SJCRH30 (cell line): Measurements from ENCODE around the gene FAIM2. TPM values are rescaled to one million over a fixed set of nuclear protein-coding genes. Genes with fewer than 3 reads are reported as not detected.

Experiments
- DNase-seq, 2 experiments: peaks; one replicate each; pipeline ENCODE4 v3.0.0-alpha.2; 2015 to 2020
- H3K27ac ChIP-seq: fragments of 250-450 bp; sonication (Bioruptor Pico); 2 replicates; pipeline ENCODE4 v1.5.1; 2020; ENCODE audit warnings: mild to moderate bottlenecking, moderate library complexity
- H3K27me3 ChIP-seq: fragments of 250-450 bp; sonication (Bioruptor Pico); 2 replicates; pipeline ENCODE4 v1.5.1; 2020; ENCODE audit warnings: mild to moderate bottlenecking, moderate library complexity
- H3K36me3 ChIP-seq: fragments of 250-450 bp; sonication (Bioruptor Pico); 2 replicates; pipeline ENCODE4 v1.5.1; 2020; ENCODE audit warnings: mild to moderate bottlenecking, moderate library complexity
- H3K4me1 ChIP-seq: fragments of 250-450 bp; sonication (Bioruptor Pico); 2 replicates; pipeline ENCODE4 v1.5.1; 2020; ENCODE audit warnings: mild to moderate bottlenecking, moderate library complexity
- H3K4me3 ChIP-seq: fragments of 250-450 bp; sonication (Bioruptor Pico); 2 replicates; pipeline ENCODE4 v1.5.1; 2020; ENCODE audit warnings: mild to moderate bottlenecking, moderate library complexity
- H3K9me3 ChIP-seq: fragments of 250-450 bp; sonication (Bioruptor Pico); replicated peaks from 2 replicates; pipeline ENCODE4 v1.5.1; 2020; ENCODE audit warnings: mild to moderate bottlenecking, moderate library complexity
- total RNA-seq: library from RNA; depleted of rRNA; stranded (reverse); fragments of >200 nt; shearing (Covaris generic); gene quantifications from 2 replicates; pipeline ENCODE4 v1.2.3, GENCODE V29; 2014

Gene FAIM2
- total RNA-seq, 1 experiment from 2014 or later = 0.67 TPM

DNA sequence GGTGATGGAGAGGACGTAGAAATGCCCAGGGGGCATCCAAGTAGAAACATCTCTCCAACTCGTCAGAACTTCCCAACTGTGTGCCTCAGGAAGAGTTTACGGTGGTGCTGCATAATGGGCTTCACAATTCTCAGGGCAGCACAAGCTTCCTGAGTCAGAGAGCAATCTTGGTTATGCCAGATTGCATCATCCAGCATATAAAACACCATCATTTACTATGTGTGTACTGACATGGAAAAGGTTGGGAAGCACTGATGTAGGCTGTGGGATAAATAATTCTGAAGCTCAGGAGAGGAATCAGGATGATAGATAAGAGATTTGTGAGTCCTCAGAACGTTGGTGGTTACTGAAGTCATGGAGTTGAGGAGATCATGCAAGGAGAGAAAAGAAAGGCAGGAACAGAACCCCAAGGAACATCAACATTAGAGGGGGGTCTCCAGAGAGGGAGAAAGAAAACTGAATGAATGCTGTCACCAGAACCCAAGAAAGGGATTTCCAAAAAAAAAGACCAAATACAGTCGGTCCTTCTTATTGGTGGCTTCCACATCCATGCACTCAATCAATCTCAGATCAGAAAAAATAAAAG lies 70.8 kb downstream of the FAIM2 start:
- H3K36me3 ChIP-seq = no peaks in the 10 kb centered on the region
- H3K9me3 ChIP-seq = no peaks in the 10 kb centered on the region
- no peak overlapping the region for H3K4me3 ChIP-seq
- peaks cover 4% of the 10 kb centered on the region for H3K4me1 ChIP-seq
- H3K27me3 ChIP-seq = no peaks in the 10 kb centered on the region
- no peak overlapping the region for H3K27ac ChIP-seq
- DNase-seq = no peak

DNA sequence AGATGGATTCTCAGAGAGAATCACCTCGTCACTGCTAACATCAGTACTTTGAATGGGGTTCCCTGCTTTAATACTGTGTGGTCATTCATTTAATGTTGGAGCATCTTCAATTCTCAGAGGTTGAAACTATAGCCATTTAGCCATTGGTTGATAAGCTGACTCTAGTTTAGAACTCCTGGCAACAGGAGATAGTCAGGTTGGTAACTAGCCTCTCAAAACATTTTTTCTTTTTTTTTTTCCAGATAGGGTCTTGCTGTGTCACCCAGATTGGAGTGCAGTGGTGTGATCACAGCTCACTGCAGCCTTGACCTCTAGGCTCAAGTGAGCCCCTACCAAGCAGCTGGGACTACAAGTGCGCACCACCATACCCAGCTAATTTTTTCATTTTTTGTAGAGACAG lies 72.0 kb downstream of the FAIM2 start:
- H3K36me3 ChIP-seq = no peaks in the 10 kb centered on the region
- H3K4me3 ChIP-seq = no peak overlapping the region
- no peaks in the 10 kb centered on the region for H3K9me3 ChIP-seq
- peaks cover 4% of the 10 kb centered on the region for H3K4me1 ChIP-seq
- DNase-seq = no peak
- H3K27ac ChIP-seq = no peak overlapping the region
- H3K27me3 ChIP-seq = no peaks in the 10 kb centered on the region

DNA sequence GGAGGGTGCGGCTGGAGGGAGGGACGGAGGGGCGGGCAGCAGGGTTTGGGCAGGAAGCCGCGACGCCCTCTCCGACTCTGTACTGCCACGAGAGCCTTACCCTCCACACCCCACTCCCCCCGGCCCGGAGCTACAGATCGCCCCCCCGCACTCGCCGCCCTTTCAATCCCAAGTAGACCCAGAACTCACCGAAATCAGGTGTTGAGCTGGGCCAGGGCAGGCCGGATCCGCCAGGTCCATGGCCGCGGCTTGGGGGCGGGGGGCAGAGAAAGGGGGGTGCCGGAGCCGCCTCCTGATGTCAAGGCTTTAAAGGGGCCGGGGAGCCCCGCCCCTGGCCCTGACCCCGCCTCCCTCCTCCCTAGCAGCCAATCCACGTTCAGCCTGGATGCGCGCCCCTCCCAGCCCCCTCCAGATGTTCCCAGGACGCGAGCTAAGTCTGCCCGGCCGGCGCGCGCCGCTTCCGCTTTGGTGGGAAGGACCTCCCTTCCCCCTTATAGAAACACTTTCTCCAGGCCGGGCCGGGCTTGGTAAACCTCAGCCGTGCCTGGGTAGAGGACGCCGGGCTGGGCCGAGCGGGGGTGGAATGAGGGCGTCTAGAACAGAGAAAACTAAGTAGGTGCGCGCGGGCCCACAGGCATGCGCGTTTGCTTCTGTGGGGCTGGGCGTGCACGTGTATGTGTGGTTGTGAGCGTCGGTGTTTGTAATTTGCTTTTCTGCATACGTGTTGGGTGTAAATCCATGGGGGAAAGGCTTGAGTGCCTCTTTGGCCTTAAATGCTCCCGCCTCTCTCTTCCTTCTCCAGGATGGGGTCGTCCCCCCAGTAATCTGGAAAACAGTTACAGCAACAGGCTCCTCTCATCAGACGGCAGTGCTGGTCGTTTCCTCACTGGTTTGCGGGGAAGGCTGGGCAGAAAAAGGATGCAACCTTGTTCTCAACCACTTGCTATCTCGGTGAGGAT lies 75.3 kb downstream of the FAIM2 start, which contains the start of gene NCKAP5L:
Gene NCKAP5L, minus strand, starts transcription at position 281 of the 959 bp plus-strand sequence. CDS start 24,369 bp downstream, outside the sequence.
- H3K4me1 ChIP-seq = peaks cover 24% of the 10 kb centered on the region

DNA sequence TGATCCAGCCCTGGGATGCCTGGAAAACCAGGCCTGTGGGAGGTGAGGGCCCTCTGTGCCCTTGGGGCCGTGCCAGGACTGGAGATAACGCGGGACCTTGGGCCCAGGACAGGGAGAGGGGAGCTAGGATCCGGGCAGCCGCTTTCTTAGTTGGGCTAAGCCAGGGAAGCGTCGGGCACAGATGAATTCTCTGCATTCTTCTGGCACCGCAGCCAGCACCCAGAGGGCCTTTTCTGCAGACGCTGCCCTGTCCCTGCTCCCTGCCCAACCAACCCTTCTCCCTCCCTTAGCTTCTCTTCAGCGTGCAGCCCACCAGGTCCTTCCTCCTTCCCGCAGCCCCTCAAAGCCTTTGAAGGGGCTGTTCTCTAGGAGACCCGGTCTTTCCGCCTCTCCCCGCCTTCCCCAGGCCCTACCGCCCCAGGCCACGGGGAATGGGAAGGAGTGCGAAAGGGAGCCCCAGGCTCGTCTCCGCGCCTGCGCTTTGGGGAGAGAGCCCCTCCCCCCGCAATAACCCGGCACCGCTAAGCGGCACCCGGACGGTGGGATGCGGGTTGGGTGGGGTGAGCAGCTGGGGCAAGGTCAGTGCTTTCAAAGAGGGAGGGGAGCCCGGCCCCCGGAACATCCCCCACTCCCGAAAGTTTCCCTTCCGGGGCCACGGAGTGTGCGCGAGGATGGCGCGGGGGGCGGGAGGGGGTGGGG lies 76.2 kb downstream of the FAIM2 start:
- no peaks in the 10 kb centered on the region for H3K9me3 ChIP-seq
- H3K27me3 ChIP-seq = no peaks in the 10 kb centered on the region
- H3K27ac ChIP-seq = peak overlapping the region; percentile 92
- peak; percentile 92 to 95 for DNase-seq
- H3K4me3 ChIP-seq = peak overlapping the region; percentile 82
- peaks cover 24% of the 10 kb centered on the region for H3K4me1 ChIP-seq
- H3K36me3 ChIP-seq = peaks cover 20% of the 10 kb centered on the region

More for the DNA sequence above, 75.3 kb downstream of the FAIM2 start, which contains the start of gene NCKAP5L:
- H3K4me3 ChIP-seq = peak within 1 kb of the TSS; percentile 82
- peaks cover 16% of the 10 kb centered on the region; the same call in 1 of the 2 replicates for H3K36me3 ChIP-seq
- H3K9me3 ChIP-seq = no peaks in the 10 kb centered on the region
- H3K27me3 ChIP-seq = no peaks in the 10 kb centered on the region
- peak; percentile 99 for DNase-seq
- peak within 1 kb of the TSS; percentile 92 for H3K27ac ChIP-seq

- Histone ChIP-seq H3K9me3 (no peaks in the 10 kb centered on the region), H3K27ac (peak overlapping the region; percentile 92), H3K4me3 (peak overlapping the region; percentile 82), H3K4me1 (peaks cover 24% of the 10 kb centered on the region), H3K27me3 (no peaks in the 10 kb centered on the region), H3K36me3 (peaks cover 26% of the 10 kb centered on the region)
- DNase-seq = no peak
Measured at GRCh38 chr12:49827051-49827400, 76.7 kb downstream of the FAIM2 start.

DNA sequence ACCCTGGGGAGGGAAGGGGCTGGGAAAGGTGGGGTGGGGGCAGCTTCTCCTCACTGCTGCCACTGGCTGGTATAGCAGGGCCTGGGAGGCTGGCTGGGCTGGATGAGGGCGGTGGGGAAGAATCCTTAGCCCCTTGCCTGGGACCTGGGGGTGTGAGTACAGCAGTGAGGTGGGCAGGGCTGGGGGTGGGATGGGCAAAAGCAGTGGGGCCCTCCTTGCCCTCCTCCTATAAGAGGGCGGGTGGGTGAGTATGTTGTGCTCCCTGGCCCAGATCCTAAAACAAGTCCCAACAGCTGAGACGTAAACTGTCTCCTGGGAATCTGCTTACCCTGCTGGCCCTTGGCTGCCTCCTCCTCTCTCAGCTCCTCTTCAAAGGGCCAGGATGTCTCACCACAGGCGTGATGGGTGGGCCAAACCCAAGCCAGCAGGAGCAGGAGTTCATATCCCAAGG lies 77.7 kb downstream of the FAIM2 start:
- Histone ChIP-seq H3K27ac (peak overlapping the region; percentile 92), H3K4me1 (peaks cover 24% of the 10 kb centered on the region), H3K4me3 (peak overlapping the region; percentile 82), H3K27me3 (no peaks in the 10 kb centered on the region), H3K36me3 (peaks cover 33% of the 10 kb centered on the region), H3K9me3 (no peaks in the 10 kb centered on the region)
- DNase-seq = peak; percentile 98

DNA sequence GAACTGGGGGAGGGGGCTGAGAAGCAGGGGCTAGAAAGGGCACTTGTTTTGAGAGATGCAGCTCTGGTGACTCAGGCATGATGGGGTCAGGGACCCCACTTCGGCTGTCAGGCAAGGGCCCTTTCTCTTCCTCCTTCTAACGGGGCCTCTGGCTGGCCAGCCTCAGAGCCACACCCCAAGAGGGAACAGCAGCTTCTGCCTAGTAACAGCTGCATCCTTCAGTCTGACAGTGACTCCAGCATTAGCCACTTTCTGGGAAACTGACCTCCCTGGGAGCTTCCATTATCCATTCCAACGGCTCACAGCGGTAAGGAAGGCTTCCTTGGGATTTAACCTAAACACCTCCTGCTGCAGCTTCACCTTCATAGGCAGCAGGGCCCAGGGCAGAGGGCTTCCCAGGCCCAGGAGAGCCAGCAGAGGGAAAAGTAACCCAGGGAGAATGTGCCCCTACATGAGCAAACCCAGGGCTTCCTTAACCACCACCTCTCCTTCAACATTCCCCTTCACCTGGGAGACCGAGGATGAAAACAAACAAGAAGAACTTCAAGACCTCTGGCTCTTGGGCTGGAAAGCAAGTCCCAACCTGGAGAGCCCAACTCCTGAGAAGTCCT lies 78.2 kb downstream of the FAIM2 start:
- peak overlapping the region; percentile 92 for H3K27ac ChIP-seq

GRCh38 chr12:49824895-49825294 lies 78.8 kb downstream of the FAIM2 start:
- peaks cover 38% of the 10 kb centered on the region for H3K36me3 ChIP-seq
- peak in 1 of 2 experiments; percentile 41 for DNase-seq
- H3K27me3 ChIP-seq = no peaks in the 10 kb centered on the region
- H3K9me3 ChIP-seq = no peaks in the 10 kb centered on the region
- peaks cover 24% of the 10 kb centered on the region for H3K4me1 ChIP-seq
- peak overlapping the region; percentile 82 for H3K4me3 ChIP-seq
- peak overlapping the region; percentile 92 for H3K27ac ChIP-seq

More for the DNA sequence above, 78.2 kb downstream of the FAIM2 start:
- DNase-seq = peak; percentile 88 to 94
- Histone ChIP-seq H3K36me3 (peaks cover 37% of the 10 kb centered on the region), H3K9me3 (no peaks in the 10 kb centered on the region), H3K4me3 (peak overlapping the region; percentile 82), H3K4me1 (peaks cover 24% of the 10 kb centered on the region), H3K27me3 (no peaks in the 10 kb centered on the region)

DNA sequence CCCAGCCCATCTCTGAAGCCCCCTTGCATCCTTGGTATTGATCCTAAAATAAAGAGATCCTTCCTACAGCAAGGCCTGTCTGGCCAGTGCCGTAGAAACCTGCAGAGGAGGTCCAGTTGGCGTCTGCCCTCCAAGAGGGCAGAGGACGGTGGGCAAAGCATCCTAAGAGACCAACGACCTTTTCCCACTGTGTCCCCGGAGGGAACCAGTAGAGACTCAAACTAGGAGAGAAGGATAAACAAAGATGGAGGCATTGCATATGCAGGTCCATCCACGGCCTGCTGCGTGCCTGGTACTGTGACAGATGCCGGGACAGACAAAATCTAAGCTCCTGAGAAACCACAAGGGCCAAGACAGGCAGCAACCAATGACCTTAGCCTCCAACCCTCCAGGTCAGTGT lies 79.3 kb downstream of the FAIM2 start:
- Histone ChIP-seq H3K27ac (peak overlapping the region; percentile 92), H3K9me3 (no peaks in the 10 kb centered on the region), H3K36me3 (peaks cover 43% of the 10 kb centered on the region), H3K4me1 (peaks cover 24% of the 10 kb centered on the region), H3K27me3 (no peaks in the 10 kb centered on the region), H3K4me3 (no peak overlapping the region)
- no peak for DNase-seq

- Histone ChIP-seq H3K36me3 (peaks cover 45% of the 10 kb centered on the region), H3K4me3 (no peak overlapping the region), H3K9me3 (no peaks in the 10 kb centered on the region), H3K4me1 (peaks cover 20% of the 10 kb centered on the region), H3K27ac (no peak overlapping the region), H3K27me3 (no peaks in the 10 kb centered on the region)
- DNase-seq = no peak
Measured at GRCh38 chr12:49823951-49824350, 79.7 kb downstream of the FAIM2 start.

DNA sequence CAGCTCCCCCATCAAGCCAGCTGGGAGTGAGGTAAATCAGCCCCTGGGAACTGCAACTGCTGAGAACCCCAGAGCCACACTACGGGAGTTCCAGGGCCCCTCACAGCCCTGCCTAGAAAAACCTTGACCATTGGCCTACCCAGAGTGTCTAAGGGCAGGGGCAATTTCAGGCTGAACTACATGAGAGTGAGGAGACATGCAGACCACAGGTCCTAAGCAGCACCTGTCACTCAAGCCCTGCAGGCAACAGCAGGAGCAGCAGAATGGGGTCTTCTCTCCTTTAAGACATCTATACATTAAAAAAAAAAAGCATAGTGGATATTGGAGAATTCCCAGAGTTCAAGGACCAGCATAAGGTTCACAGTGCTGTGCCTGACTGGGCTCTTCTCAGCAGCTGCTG lies 80.3 kb downstream of the FAIM2 start:
- Histone ChIP-seq H3K27ac (no peak overlapping the region), H3K36me3 (peaks cover 45% of the 10 kb centered on the region), H3K4me1 (peaks cover 20% of the 10 kb centered on the region)

DNA sequence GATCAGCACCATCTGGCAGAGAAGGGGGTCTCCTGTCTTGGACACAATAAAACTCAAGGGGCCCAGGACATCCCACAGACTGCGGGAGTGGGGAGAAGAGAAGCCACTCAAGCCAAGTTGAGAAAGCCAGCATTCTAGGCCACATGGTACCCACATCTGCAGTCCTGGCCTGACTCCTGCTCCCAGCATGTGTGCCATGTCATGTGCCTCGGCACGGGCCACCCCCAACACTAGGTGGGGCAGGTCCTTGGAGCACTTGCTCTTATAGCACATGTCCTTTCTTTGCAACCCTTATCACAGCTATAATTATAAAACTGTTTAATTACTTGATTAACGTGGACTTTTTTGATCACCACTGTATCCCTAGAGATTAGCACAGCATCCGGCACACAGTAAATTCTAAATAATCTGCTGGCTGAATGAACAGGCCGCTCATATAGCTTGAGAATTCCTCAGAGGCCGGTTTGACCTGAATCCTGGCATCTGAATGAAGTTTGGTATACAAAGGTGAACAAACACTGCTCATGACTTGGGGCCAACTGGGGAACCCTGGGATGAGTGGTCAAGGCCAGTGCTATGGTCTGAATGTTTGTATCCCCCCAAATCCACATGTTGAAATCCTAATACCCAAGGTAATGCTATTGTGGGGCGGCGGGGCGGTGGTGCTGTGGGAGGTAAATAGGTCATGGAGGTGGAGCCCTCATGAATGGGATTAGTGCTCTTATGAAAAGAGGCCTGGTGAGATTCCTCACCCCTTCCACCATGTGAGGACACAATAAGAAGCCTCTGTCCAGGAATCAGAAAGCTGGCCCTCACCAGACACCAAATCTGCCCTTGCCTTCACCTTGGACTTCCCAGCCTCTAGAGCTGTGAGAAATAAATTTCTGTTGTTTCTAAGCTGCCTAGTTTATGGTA lies 82.1 kb downstream of the FAIM2 start:
- no peak for DNase-seq
- Histone ChIP-seq H3K27me3 (no peaks in the 10 kb centered on the region), H3K36me3 (peaks cover 45% of the 10 kb centered on the region), H3K4me3 (no peak overlapping the region), H3K9me3 (no peaks in the 10 kb centered on the region), H3K4me1 (peaks cover 20% of the 10 kb centered on the region), H3K27ac (no peak overlapping the region)

More for the DNA sequence above, 80.3 kb downstream of the FAIM2 start:
- DNase-seq = no peak
- no peaks in the 10 kb centered on the region for H3K27me3 ChIP-seq
- H3K4me3 ChIP-seq = no peak overlapping the region
- H3K9me3 ChIP-seq = no peaks in the 10 kb centered on the region

DNA sequence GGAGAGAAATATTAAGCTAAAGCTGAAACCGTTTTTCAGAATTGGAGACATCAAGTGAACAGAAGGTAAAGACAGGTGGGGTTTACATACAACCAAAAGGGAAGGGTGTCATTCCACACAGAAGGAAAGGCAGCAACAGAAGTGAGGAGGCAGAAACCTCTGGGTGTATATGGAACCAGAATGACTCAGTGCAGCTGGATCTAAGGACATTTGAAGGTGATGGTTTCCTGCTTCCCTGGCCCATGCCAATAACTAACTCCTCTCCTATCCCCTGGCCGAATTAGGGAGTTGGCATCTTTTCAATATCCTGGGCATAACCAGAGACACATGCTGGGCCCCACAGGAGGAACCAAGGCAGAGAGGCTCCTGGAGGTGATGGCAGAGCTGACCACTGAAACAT lies 83.9 kb downstream of the FAIM2 start:
- H3K27ac ChIP-seq = no peak overlapping the region
- no peak overlapping the region for H3K4me3 ChIP-seq
- DNase-seq = peak in 1 of 2 experiments; percentile 8
- H3K9me3 ChIP-seq = no peaks in the 10 kb centered on the region
- H3K4me1 ChIP-seq = peaks cover 20% of the 10 kb centered on the region
- H3K36me3 ChIP-seq = peaks cover 56% of the 10 kb centered on the region
- H3K27me3 ChIP-seq = no peaks in the 10 kb centered on the region
